Psoas muscle (tissue), 8 donors: ENCODE data around the gene CCNO. TPM values are rescaled to one million over a fixed set of nuclear protein-coding genes. Genes with fewer than 3 reads are reported as not detected.

Experiments used
- ATAC-seq, 4 donors: fragments of 200-7000 bp; cut with Tn5 transposase; one replicate each; pipeline ENCODE4 v1.9.1; 2020; ENCODE audit warnings: moderate library complexity in 3 of 4, mild to moderate bottlenecking in 2 of 4
- DNase-seq, 2 donors: peaks; one replicate each; pipeline ENCODE4 v3.0.0-alpha.2; 2020
- H3K27ac ChIP-seq: fragments of 200-600 bp; one replicate; pipeline ENCODE4 v1.8.0; 2022
- H3K27me3 ChIP-seq, 3 donors: fragments of 200-600 bp in 1 of 3; one replicate each; pipeline versions ENCODE4 v1.6.1 to v1.8.0; 2013 to 2022; ENCODE audit warnings: low read length in 2 of 3, mild to moderate bottlenecking in 2 of 3, moderate library complexity in 1 of 3; ENCODE audit not compliant: insufficient read depth in 3 of 3
- H3K36me3 ChIP-seq, 2 donors: fragments of 200-600 bp in 1 of 2; one replicate each; pipeline versions ENCODE4 v1.6.1 to v1.8.0; 2013 to 2022; ENCODE audit warnings: low read depth in 1 of 2, mild to moderate bottlenecking in 1 of 2, moderate library complexity in 1 of 2; ENCODE audit not compliant: insufficient read depth in 1 of 2
- H3K4me1 ChIP-seq: fragments of 200-600 bp; one replicate; pipeline ENCODE4 v1.8.0; 2022
- H3K4me3 ChIP-seq: fragments of 200-600 bp; one replicate; pipeline ENCODE4 v1.8.0; 2022; ENCODE audit warnings: mild to moderate bottlenecking
- H3K9me3 ChIP-seq: fragments of 200-600 bp; one replicate; pipeline ENCODE4 v1.8.0; 2022
- WGBS, 3 donors: extraction: QIAGEN DNeasy Blood & Tissue Kit; methylation state at CpG; one replicate each; pipeline versions ENCODE4 v1.1.6 to v1.1.7; 2013; 5-methylcytosine and 5-hydroxymethylcytosine counted together
- intact Hi-C, 2 donors: fragments of 100-400 bp; cut with DNase I; formaldehyde crosslinking; loops; one replicate each; pipeline versions ENCODE4 v1.11.0 to v1.14.2; 2022
- polyA plus RNA-seq, 3 donors: library from polyadenylated mRNA; stranded (reverse); fragments of 200-250 nt; gene quantifications; one replicate each; pipeline ENCODE4 v1.2.3, GENCODE V29; 2013
- total RNA-seq, 4 donors: library from RNA; stranded (reverse); fragmentation: NEBNext Ultra II Directional in 2 of 4; extraction: Animal tissue kit (Norgen Biotek cat#: 25700) in 2 of 4; gene quantifications; one replicate each; pipeline versions ENCODE4 v1.2.1 to v1.2.4, GENCODE V29; 2021 to 2023
- TF ChIP-seq, protein P1 (sequence below): fragments of 200-600 bp; IDR thresholded peaks from one replicate; pipeline ENCODE4 v1.8.0; 2022; ENCODE audit warnings: antibody characterized with exemption
- donor health status: healthy with polysubstance abuse.
- donor health status: DM: no; HTN: no; CAD: no; lungs with moderate emphysema.
- donor health status: Bipolar disorder and iron deficiency.
- donor health status: healthy.
- donor health status: DM: yes; HTN: yes; CAD: no.
- donor health status: DM: no; HTN: no; CAD: no.
- donor health status: DM: no; HTN: no; CAD: no.
- donor health status: DM: yes; HTN: yes; CAD: no.

The CCNO gene
- total and polyA plus RNA-seq, 7 donors, result not detected

DNA sequence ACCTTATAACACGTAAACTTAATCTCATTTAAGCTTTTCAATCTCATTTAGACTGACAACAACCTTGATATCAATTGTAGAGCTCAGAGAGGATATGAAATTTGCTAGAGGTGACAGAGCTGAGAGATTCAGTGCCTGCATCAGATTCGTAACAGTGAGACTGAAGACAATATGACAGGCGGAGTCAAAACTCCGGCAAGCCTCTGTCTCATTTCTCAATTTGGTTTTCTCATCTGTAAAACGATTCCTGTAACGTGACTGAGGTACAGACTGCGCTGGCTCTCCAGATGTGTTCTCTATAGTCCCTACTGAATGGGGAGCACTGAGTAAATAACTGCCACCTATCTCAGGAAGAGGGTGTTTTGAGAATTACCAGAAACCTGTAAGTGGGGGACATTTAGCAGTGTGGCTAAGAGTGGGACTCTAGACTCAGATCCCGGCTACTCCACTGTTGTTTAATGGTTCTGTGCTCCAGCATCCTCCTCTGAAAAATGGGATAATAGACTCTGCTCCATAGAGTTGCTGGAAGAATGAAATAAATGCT is 3.2 kb downstream of the CCNO start:
- peaks cover 7 to 100% (median 78%) of the 10 kb centered on the region in 3 donors for H3K27me3 ChIP-seq
- no peak overlapping the region for H3K27ac ChIP-seq
- H3K4me1 ChIP-seq, result peaks cover 37% of the 10 kb centered on the region
- ATAC-seq (no peak), DNase-seq (no peak)
- H3K9me3 ChIP-seq, result no peaks in the 10 kb centered on the region
- no peaks in the 10 kb centered on the region for H3K36me3 ChIP-seq
- 37 to 49% (median 46%) methylated on average over 8 of the region's 8 CpGs for WGBS, 3 donors
- no peak overlapping the region for H3K4me3 ChIP-seq
- TF ChIP-seq, protein P1, sequence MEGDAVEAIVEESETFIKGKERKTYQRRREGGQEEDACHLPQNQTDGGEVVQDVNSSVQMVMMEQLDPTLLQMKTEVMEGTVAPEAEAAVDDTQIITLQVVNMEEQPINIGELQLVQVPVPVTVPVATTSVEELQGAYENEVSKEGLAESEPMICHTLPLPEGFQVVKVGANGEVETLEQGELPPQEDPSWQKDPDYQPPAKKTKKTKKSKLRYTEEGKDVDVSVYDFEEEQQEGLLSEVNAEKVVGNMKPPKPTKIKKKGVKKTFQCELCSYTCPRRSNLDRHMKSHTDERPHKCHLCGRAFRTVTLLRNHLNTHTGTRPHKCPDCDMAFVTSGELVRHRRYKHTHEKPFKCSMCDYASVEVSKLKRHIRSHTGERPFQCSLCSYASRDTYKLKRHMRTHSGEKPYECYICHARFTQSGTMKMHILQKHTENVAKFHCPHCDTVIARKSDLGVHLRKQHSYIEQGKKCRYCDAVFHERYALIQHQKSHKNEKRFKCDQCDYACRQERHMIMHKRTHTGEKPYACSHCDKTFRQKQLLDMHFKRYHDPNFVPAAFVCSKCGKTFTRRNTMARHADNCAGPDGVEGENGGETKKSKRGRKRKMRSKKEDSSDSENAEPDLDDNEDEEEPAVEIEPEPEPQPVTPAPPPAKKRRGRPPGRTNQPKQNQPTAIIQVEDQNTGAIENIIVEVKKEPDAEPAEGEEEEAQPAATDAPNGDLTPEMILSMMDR, result no peak
- intact Hi-C loops, result loop anchor here in 1 of 2 donors (10.0 kb wide), 1 partner anchor 55 kb away; the partner anchor contains the start of gene CDC20B

DNA sequence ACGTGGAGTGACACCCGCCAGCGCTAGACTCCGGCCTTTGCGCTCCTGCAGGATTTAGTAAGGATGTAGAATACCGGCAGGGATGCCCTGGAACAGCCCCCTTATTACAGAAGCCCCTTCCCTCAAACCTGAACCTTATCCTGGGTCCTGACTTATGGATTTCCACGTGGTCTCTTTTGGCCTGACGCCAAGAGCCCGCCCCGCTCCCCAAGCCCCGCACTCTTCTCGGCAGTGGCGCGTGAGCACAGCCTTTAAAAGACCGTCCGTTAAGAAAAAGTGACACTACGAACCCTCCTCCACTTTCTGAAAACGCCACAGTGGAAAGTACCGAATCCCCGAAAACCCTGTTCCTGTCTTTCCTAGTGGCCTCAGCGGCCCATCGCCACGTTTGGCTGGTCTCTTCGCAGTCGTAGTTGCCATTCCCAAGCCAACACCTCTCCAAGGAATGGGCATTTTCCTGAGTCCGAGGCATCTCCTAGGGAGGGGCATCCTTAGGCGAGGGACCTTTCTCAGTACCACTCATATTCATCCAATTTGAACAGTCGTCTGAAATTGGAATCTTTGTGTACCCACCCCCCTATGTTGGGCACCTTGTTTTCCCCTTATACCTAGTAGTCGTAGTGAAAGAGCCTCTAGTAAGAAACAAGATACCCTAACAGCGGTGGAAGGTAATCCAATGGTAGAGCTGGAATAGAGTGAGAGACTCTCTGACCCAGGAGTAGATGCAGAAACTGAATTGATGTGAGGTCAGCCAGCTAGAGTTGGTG is 5.6 kb downstream of the CCNO start:
- Histone ChIP-seq H3K27ac (no peak overlapping the region), H3K4me3 (peak overlapping the region; percentile 65), H3K27me3 (peaks cover 3 to 100% (median 77%) of the 10 kb centered on the region in 3 donors), H3K36me3 (no peaks in the 10 kb centered on the region), H3K4me1 (peaks cover 23% of the 10 kb centered on the region), H3K9me3 (no peaks in the 10 kb centered on the region)
- ATAC-seq (no peak), DNase-seq (no peak)
- intact Hi-C loops, result loop anchor here in 1 of 2 donors (2.0 kb wide), 1 partner anchor 51 kb away; no protein-coding TSS in a partner anchor
- 9 to 11% (median 11%) methylated on average over 30 of the region's 30 CpGs for WGBS, 3 donors
- TF ChIP-seq, protein P1, result no peak

DNA sequence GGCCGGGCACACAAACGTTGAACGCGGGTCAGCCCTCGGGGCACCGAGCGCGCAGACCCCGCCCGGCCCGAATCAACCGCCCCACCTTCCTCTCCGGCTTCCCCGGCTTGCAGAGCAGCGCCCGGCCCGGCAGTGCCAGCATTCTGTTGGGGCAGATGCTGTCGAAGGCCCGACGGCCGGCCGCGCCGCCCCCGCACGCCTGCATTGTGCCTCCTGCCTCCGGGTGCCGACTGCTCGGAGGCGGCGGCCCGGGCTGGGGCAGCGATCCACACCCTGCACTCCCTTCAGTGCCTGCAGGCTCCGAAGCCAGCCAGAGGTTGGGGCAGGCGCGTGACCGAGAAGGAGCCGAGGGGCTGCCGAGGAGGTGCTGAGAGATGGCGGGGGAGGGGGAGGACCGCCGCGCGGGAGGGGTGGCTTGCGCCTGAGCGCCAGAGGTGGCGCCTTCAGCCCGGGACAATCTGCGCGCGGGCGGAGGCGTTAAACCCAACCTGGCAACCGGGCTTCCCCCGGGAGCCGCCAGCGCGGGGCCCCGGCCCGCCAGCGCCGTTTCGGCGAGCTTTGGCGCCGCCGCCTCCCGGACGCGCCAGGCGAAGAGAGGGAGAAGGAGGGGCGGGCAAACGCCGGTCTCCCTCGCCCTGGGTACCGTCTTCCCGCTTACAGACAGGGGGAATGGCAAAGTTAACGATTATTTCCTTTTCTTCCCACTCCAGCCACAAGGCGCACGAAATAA is 6.3 kb downstream of the CCNO start, which contains the start of gene MCIDAS:
Gene MCIDAS, minus strand, starts transcription at position 382 of the 730 bp plus-strand sequence. Its CDS starts 177 bp downstream, at position 205.
- ATAC-seq, result peak; percentile 46 to 77 (median 71)
- intact Hi-C loops, result no loop called here
- TF ChIP-seq, protein P1, result no peak

DNA sequence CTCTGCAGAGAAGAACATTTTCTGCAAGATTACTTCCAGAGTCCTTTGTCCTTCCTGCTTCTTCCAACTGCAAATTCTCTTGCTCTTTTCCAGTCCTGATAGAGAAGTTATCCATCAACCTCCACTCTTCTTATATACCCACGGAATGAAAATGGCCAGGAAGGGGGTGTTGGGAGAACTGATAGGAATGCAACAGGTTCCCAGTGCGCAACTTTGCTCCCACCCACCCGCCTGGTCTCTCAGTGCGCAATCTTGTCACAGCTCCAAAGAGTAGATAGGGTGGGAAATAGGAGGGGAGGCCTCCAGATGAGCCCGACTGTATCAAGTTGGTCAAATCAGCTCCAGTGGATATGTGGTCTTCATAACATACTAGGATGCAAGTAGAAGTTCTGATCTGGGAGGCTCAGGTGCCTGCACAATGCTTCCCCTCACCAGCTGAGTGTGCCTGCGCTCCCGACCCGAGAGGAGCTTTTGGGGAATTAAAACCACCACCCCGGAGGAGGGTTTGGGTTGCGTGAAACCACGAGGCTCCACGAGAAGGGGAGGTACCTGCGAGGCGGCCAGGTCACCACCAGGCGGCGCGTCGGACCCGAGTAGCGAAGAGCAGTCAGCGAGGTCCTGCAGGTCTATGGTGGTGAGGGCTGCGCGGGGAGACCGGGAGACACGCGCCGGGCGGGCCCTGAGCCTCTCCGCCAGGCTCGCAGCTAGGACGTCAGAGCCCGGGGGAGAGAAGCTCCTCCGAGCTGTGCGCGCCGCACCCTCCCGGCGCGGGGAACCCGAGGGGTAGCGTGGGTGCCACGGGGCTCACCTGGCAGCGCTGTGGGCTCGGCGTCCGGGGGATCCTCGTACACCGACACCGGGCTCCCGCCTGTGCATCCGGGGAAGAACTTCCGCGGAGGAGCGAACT is 7.1 kb downstream of the CCNO start:
- no peak overlapping the region for H3K27ac ChIP-seq
- H3K36me3 ChIP-seq, result no peaks in the 10 kb centered on the region
- peaks cover 15% of the 10 kb centered on the region for H3K4me1 ChIP-seq
- H3K4me3 ChIP-seq, result peak overlapping the region; percentile 65
- TF ChIP-seq, protein P1, result peak; percentile 25
- intact Hi-C loops, result no loop called here
- WGBS, 3 donors, result 9 to 15% (median 10%) methylated on average over 31 to 54 of the region's 54 CpGs
- DNase-seq (no peak), ATAC-seq (peak in 2 of 4 donors; percentile 23 to 26)
- no peaks in the 10 kb centered on the region for H3K9me3 ChIP-seq
- H3K27me3 ChIP-seq, result peaks cover 7 to 100% (median 72%) of the 10 kb centered on the region in 3 donors

More for the DNA sequence above, 6.3 kb downstream of the CCNO start, which contains the start of gene MCIDAS:
- Histone ChIP-seq H3K27ac (no peak within 1 kb of the TSS), H3K4me1 (peaks cover 15% of the 10 kb centered on the region), H3K27me3 (peaks cover 7 to 100% (median 76%) of the 10 kb centered on the region in 3 donors), H3K36me3 (no peaks in the 10 kb centered on the region), H3K4me3 (peak within 1 kb of the TSS; percentile 65), H3K9me3 (no peaks in the 10 kb centered on the region)
- peak in 1 of 2 donors; percentile 64 for DNase-seq
- 1% methylated on average over 36 to 80 of the region's 80 CpGs for WGBS, 3 donors
